ENCODE results near the gene PCDHGA10. TPM values are rescaled to one million over a fixed set of nuclear protein-coding genes. Genes with fewer than 3 reads are reported as not detected.
"Not testable (repeated sequence)": the region's sequence is repeated elsewhere in the genome, so short reads cannot be mapped to it uniquely, and the experiment has no call there.

PCDHGA10 gene
- total RNA-seq, 1 donor: 0.52 TPM

DNA sequence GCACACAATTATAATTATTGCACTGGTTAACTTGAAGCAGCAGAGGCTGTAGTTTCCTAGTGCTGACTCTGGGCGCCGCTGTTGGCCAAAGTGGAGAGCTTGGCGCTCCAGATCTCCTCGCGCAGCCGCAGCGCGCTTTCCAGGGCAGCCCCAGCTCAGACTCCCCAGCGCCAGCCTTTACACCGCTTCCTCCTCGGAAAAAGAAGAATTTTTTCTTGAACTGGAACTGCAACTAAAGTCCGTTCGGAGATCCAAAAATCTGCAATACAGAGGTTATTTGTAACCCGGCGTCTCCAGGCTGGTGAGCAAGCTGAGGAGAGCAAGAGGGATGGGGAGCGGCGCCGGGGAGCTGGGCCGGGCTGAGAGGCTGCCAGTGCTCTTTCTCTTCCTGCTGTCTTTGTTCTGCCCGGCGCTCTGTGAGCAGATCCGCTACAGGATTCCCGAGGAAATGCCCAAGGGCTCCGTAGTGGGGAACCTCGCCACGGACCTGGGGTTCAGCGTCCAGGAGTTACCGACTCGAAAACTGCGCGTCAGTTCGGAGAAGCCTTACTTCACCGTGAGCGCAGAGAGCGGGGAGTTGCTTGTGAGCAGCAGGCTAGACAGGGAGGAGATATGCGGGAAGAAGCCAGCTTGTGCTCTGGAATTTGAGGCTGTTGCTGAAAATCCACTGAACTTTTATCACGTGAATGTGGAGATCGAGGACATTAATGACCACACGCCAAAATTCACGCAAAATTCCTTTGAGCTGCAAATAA lies 25.1 kb upstream of the PCDHGA10 start, which contains the start of gene PCDHGB4:
PCDHGB4 (plus strand) TSS at position 142 of the 755 bp plus-strand sequence; CDS start at position 329, 187 bp downstream.
- not testable (repeated sequence) for H3K9me3 ChIP-seq (ENCODE audit: low read depth, low read length); H3K4me1 ChIP-seq (ENCODE audit: insufficient read depth, low read length); H3K4me3 ChIP-seq (ENCODE audit: low read length)
- peaks cover 91% of the 10 kb centered on the region for H3K27me3 ChIP-seq (ENCODE audit: insufficient read depth, low read length)

DNA sequence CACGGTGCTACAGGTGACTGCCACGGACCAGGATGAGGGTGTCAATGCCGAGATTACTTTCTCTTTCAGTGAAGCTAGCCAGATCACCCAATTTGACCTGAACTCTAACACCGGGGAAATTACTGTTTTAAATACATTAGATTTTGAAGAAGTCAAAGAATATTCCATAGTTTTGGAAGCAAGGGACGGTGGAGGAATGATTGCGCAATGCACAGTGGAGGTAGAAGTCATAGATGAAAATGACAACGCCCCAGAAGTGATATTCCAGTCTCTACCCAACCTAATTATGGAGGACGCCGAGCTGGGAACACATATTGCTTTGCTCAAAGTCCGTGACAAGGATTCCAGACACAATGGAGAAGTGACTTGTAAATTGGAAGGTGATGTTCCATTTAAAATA lies 24.1 kb upstream of the PCDHGA10 start:
- H3K27me3 ChIP-seq (ENCODE audit: insufficient read depth, low read length): peaks cover 91% of the 10 kb centered on the region
- peaks cover 9% of the 10 kb centered on the region for H3K9me3 ChIP-seq (ENCODE audit: low read depth, low read length)
- no peaks in the 10 kb centered on the region for H3K4me1 ChIP-seq (ENCODE audit: insufficient read depth, low read length)
- H3K4me3 ChIP-seq (ENCODE audit: low read length): no peak overlapping the region

DNA sequence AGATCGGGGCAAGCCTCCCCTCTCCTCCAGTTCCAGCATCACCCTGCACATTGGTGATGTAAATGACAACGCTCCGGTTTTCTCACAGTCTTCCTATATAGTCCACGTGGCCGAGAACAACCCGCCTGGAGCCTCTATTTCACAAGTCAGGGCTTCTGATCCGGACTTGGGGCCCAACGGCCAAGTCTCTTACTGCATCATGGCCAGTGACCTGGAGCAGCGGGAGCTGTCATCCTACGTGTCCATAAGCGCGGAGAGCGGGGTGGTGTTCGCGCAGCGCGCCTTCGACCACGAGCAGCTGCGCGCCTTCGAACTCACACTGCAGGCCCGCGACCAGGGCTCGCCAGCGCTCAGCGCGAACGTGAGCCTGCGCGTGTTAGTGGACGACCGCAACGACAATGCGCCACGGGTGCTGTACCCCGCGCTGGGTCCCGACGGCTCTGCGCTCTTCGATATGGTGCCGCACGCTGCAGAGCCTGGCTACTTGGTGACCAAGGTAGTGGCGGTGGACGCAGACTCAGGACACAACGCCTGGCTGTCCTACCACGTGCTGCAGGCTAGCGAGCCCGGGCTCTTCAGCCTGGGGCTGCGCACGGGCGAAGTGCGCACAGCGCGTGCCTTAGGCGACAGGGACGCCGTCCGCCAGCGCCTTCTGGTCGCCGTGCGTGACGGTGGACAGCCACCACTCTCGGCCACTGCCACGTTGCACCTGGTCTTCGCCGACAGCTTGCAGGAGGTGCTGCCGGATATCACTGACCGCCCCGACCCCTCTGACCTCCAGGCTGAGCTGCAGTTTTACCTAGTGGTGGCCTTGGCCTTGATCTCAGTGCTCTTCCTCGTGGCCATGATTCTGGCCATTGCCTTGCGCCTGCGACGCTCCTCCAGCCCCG lies 23.4 kb upstream of the PCDHGA10 start:
- Histone ChIP-seq H3K4me3 (ENCODE audit: low read length) (no peak overlapping the region), H3K4me1 (ENCODE audit: insufficient read depth, low read length) (no peaks in the 10 kb centered on the region), H3K27me3 (ENCODE audit: insufficient read depth, low read length) (peaks cover 91% of the 10 kb centered on the region), H3K9me3 (ENCODE audit: low read depth, low read length) (peaks cover 12% of the 10 kb centered on the region)

DNA sequence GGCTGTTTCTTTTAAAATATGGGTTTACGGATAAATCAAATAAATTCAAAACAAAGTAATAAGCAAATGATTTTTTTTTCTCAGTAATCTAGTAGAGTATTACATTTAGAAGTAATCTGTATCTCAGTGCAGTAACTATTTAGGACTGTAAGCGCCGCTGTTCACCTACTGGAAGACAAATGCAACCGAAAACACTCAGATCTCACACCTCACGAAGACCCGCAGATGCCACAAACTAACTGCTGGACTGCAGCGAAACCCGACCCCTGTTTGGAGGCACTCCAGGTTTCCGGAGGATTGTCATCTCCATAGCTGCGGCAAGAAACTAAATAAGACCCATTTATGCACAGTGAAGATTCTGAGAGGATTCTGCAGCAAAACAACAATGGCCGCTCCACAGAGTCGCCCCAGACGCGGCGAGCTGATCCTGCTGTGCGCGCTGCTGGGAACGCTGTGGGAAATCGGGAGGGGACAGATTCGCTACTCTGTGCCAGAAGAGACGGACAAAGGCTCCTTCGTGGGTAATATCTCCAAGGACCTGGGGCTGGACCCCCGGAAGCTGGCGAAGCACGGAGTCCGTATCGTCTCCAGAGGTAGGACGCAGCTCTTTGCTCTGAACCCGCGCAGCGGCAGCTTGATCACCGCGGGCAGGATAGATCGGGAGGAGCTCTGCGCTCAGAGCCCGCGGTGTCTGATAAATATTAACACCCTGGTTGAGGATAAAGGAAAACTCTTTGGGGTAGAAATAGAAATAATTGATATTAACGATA lies 20.2 kb upstream of the PCDHGA10 start, which contains the start of gene PCDHGA8:
PCDHGA8 (plus strand) TSS at position 205 of the 770 bp plus-strand sequence; CDS start at position 386, 181 bp downstream.
- Histone ChIP-seq H3K4me1 (ENCODE audit: insufficient read depth, low read length) (no peaks in the 10 kb centered on the region), H3K27me3 (ENCODE audit: insufficient read depth, low read length) (peaks cover 89% of the 10 kb centered on the region), H3K9me3 (ENCODE audit: low read depth, low read length) (peaks cover 17% of the 10 kb centered on the region), H3K4me3 (ENCODE audit: low read length) (no peak within 1 kb of the TSS)

DNA sequence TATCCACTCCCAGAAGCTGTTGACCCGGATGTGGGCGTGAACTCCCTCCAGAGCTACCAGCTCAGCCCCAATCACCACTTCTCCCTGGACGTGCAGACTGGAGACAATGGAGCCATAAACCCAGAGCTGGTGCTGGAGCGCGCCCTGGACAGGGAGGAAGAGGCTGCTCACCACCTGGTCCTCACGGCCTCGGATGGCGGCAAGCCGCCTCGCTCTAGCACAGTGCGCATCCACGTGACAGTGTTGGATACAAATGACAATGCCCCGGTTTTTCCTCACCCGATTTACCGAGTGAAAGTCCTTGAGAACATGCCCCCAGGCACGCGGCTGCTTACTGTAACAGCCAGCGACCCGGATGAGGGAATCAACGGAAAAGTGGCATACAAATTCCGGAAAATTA lies 19.5 kb upstream of the PCDHGA10 start:
- peaks cover 17% of the 10 kb centered on the region for H3K9me3 ChIP-seq (ENCODE audit: low read depth, low read length)
- H3K27me3 ChIP-seq (ENCODE audit: insufficient read depth, low read length): peaks cover 90% of the 10 kb centered on the region

DNA sequence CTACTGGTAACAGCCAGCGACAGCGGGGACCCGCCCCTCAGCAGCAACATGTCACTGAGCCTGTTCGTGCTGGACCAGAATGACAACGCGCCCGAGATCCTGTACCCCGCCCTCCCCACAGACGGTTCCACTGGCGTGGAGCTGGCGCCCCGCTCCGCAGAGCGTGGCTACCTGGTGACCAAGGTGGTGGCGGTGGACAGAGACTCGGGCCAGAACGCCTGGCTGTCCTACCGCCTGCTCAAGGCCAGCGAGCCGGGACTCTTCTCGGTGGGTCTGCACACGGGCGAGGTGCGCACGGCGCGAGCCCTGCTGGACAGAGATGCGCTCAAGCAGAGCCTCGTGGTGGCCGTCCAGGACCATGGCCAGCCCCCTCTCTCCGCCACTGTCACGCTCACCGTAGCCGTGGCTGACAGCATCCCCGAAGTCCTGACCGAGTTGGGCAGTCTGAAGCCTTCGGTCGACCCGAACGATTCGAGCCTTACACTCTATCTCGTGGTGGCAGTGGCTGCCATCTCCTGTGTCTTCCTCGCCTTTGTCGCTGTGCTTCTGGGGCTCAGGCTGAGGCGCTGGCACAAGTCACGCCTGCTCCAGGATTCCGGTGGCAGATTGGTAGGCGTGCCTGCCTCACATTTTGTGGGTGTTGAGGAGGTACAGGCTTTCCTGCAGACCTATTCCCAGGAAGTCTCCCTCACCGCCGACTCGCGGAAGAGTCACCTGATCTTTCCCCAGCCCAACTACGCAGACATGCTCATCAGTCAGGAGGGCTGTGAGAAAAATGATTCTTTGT lies 18.2 kb upstream of the PCDHGA10 start:
- H3K27me3 ChIP-seq (ENCODE audit: insufficient read depth, low read length): peaks cover 92% of the 10 kb centered on the region
- H3K4me3 ChIP-seq (ENCODE audit: low read length); H3K4me1 ChIP-seq (ENCODE audit: insufficient read depth, low read length): not testable (repeated sequence)
- H3K9me3 ChIP-seq (ENCODE audit: low read depth, low read length): peaks cover 17% of the 10 kb centered on the region

More for the DNA sequence above, 19.5 kb upstream of the PCDHGA10 start:
- no peaks in the 10 kb centered on the region for H3K4me1 ChIP-seq (ENCODE audit: insufficient read depth, low read length)
- H3K4me3 ChIP-seq (ENCODE audit: low read length): no peak overlapping the region

DNA sequence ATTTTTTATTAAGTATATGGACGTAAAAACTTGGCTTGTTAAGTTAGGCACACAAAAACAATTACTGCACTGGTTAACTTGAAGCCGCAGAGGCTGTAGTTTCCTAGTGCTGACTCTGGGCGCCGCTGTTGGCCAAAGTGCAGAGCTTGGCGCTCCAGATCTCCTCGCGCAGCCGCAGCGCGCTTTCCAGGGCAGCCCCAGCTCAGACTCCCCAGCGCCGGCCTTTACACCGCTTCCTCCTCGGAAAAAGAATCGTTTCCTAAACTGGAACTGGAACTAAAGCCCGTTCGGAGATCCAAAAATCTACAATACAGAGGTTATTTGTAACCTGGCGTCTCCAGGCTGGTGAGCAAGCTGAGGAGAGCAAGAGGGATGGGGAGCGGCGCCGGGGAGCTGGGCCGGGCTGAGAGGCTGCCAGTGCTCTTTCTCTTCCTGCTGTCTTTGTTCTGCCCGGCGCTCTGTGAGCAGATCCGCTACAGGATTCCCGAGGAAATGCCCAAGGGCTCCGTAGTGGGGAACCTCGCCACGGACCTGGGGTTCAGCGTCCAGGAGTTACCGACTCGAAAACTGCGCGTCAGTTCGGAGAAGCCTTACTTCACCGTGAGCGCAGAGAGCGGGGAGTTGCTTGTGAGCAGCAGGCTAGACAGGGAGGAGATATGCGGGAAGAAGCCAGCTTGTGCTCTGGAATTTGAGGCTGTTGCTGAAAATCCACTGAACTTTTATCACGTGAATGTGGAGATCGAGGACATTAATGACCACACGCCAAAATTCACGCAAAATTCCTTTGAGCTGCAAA lies 14.8 kb upstream of the PCDHGA10 start, which contains the start of gene PCDHGB5:
PCDHGB5 (plus strand) TSS at position 192 of the 796 bp plus-strand sequence; CDS start at position 373, 181 bp downstream.
- Histone ChIP-seq H3K9me3 (ENCODE audit: low read depth, low read length) (peaks cover 15% of the 10 kb centered on the region), H3K27me3 (ENCODE audit: insufficient read depth, low read length) (peaks cover 90% of the 10 kb centered on the region)
- not testable (repeated sequence) for H3K4me3 ChIP-seq (ENCODE audit: low read length); H3K4me1 ChIP-seq (ENCODE audit: insufficient read depth, low read length)

DNA sequence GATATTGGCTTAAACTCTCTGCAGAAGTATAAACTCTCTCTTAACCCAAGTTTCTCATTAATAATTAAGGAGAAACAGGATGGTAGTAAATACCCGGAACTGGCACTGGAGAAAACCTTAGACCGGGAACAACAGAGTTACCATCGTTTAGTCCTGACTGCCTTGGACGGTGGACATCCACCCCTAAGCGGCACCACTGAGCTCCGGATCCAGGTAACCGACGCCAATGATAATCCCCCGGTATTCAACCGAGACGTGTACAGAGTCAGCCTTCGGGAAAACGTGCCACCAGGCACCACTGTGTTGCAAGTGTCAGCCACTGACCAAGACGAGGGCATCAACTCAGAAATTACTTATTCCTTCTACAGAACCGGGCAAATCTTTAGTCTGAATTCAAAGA lies 14.2 kb upstream of the PCDHGA10 start:
- H3K9me3 ChIP-seq (ENCODE audit: low read depth, low read length): peaks cover 8% of the 10 kb centered on the region

DNA sequence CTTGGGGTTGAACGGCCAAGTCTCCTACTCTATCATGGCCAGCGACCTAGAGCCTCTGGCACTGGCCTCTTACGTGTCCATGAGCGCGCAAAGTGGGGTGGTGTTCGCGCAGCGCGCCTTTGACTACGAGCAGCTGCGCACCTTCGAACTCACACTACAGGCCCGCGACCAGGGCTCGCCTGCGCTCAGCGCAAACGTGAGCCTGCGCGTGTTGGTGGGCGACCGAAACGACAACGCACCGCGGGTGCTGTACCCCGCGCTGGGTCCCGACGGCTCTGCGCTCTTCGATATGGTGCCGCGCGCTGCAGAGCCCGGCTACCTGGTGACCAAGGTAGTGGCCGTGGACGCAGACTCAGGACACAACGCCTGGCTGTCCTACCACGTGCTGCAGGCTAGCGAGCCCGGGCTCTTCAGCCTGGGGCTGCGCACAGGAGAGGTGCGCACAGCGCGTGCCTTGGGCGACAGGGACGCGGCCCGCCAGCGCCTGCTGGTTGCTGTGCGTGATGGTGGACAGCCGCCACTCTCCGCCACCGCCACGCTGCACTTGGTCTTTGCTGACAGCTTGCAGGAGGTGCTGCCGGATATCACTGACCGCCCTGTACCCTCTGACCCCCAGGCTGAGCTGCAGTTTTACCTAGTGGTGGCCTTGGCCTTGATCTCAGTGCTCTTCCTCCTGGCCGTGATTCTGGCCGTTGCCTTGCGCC lies 13.1 kb upstream of the PCDHGA10 start:
- Histone ChIP-seq H3K9me3 (ENCODE audit: low read depth, low read length) (peaks cover 4% of the 10 kb centered on the region), H3K4me1 (ENCODE audit: insufficient read depth, low read length) (no peaks in the 10 kb centered on the region), H3K4me3 (ENCODE audit: low read length) (no peak overlapping the region), H3K27me3 (ENCODE audit: insufficient read depth, low read length) (peaks cover 92% of the 10 kb centered on the region)

More for the DNA sequence above, 14.2 kb upstream of the PCDHGA10 start:
- Histone ChIP-seq H3K4me3 (ENCODE audit: low read length) (no peak overlapping the region), H3K4me1 (ENCODE audit: insufficient read depth, low read length) (no peaks in the 10 kb centered on the region), H3K27me3 (ENCODE audit: insufficient read depth, low read length) (peaks cover 90% of the 10 kb centered on the region)

DNA sequence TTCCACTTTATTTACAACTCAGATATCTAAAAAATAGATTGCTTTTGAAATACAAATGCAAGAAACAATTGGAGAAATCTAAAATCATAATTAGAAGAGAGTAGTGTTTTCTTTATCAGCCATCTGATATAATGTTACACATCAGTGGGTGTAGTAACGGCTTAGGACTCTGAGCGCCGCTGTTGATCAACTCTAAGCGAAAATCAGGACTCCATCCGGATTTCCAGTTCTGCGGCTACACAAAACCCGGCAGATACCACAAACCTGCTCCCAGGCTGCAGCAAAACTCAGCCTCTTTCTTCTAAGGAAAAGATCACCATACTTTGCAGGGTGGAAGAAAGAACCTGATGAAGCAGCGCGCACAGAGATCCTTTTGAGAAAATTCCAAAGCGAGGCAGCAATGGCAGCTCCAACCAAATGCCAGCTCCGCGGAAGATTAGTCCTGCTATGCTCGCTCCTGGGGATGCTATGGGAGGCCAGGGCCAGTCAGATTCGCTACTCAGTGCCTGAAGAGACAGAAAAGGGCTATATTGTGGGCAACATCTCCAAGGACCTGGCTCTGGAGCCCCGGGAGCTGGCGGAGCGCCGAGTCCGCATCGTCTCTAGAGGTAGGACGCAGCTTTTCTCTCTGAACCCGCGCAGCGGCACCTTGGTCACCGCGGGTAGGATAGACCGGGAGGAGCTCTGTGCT lies 10.1 kb upstream of the PCDHGA10 start, which contains the start of gene PCDHGA9:
PCDHGA9 (plus strand) TSS at position 226 of the 691 bp plus-strand sequence; CDS start at position 401, 175 bp downstream.
- H3K27me3 ChIP-seq (ENCODE audit: insufficient read depth, low read length): peaks cover 93% of the 10 kb centered on the region
- H3K9me3 ChIP-seq (ENCODE audit: low read depth, low read length): no peaks in the 10 kb centered on the region
- H3K4me3 ChIP-seq (ENCODE audit: low read length): no peak within 1 kb of the TSS
- H3K4me1 ChIP-seq (ENCODE audit: insufficient read depth, low read length): no peaks in the 10 kb centered on the region

DNA sequence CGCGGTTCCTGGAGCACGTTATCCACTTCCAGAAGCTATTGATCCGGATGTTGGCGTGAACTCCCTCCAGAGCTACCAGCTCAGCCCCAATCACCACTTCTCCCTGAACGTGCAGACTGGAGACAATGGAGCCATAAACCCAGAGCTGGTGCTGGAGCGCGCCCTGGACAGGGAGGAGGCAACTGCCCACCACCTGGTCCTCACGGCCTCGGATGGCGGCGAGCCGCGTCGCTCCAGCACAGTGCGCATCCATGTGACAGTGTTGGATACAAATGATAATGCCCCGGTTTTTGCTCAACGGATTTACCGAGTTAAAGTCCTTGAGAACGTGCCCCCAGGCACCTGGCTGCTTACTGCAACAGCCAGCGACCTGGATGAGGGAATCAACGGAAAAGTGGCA lies 9.4 kb upstream of the PCDHGA10 start:
- Histone ChIP-seq H3K4me1 (ENCODE audit: insufficient read depth, low read length) (no peaks in the 10 kb centered on the region), H3K9me3 (ENCODE audit: low read depth, low read length) (no peaks in the 10 kb centered on the region), H3K4me3 (ENCODE audit: low read length) (no peak overlapping the region), H3K27me3 (ENCODE audit: insufficient read depth, low read length) (peaks cover 97% of the 10 kb centered on the region)

DNA sequence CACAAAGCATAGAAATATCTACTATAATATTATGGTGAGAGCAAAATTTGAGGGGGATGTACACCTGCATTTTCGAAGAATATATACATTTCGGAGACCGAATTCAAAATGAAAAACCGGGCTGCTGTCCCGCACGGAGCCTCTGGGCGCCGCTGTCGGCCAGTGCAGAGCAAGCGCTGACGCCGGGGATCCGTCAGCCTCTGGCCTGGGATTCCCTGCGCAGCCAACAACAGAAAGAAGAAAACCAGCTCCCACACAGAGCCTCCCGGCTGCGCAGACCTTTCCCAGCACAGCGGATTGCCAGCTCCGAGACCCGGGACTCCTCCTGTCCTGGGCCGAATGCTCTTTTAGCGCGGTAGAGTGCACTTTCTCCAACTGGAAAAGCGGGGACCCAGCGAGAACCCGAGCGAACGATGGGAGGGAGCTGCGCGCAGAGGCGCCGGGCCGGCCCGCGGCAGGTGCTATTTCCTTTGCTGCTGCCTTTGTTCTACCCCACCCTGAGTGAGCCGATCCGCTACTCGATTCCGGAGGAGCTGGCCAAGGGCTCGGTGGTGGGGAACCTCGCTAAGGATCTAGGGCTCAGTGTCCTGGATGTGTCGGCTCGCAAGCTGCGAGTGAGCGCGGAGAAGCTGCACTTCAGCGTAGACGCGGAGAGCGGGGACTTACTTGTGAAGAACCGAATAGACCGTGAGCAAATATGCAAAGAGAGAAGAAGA lies 4.8 kb upstream of the PCDHGA10 start, which contains the start of gene PCDHGB6:
PCDHGB6 (plus strand) TSS at position 232 of the 716 bp plus-strand sequence; CDS start at position 414, 182 bp downstream.
- H3K4me3 ChIP-seq (ENCODE audit: low read length): not testable (repeated sequence)
- H3K27me3 ChIP-seq (ENCODE audit: insufficient read depth, low read length): peaks cover 96% of the 10 kb centered on the region

More for the DNA sequence above, 4.8 kb upstream of the PCDHGA10 start, which contains the start of gene PCDHGB6:
- not testable (repeated sequence) for H3K4me1 ChIP-seq (ENCODE audit: insufficient read depth, low read length); H3K9me3 ChIP-seq (ENCODE audit: low read depth, low read length)

Data from mononuclear cell (primary cell).